ENCODE data around the gene NFS1.

NFS1 gene

GRCh38 chr20:35741892-35742740 lies 43.0 kb upstream of the NFS1 start, which contains the start of gene RBM39:
RBM39 (minus strand) TSS chr20:35742260; CDS start chr20:35740874, 1,386 bp downstream.
- peaks cover 26% of the 10 kb centered on the region for H3K4me1 ChIP-seq (ENCODE audit: low read length)
- no peaks in the 10 kb centered on the region for H3K27me3 ChIP-seq (ENCODE audit: low read depth, low read length)
- peak within 1 kb of the TSS; percentile 95 for H3K4me3 ChIP-seq (ENCODE audit: low read length)
- no peak within 1 kb of the TSS for H2AFZ ChIP-seq (ENCODE audit: low read depth, low read length)
- H3K9me3 ChIP-seq (ENCODE audit: insufficient read depth, low read length): no peaks in the 10 kb centered on the region
- H3K4me2 ChIP-seq (ENCODE audit: low read length): peak within 1 kb of the TSS; percentile 88
- peaks cover 38% of the 10 kb centered on the region for H4K20me1 ChIP-seq (ENCODE audit: insufficient read depth, low read length)
- peak within 1 kb of the TSS; percentile 99 for H3K9ac ChIP-seq (ENCODE audit: low read length)
- peaks cover 35% of the 10 kb centered on the region for H3K36me3 ChIP-seq (replicated peaks; ENCODE audit: low read depth, low read length)
- H3K79me2 ChIP-seq (ENCODE audit: low read length): peaks cover 61% of the 10 kb centered on the region
- H3K27ac ChIP-seq (ENCODE audit: low read length): peak within 1 kb of the TSS; percentile 89
- no peak for TF ChIP-seq EZH2phosphoT487 (IDR thresholded peaks at IDR 0.05; ENCODE audit: low read depth)
- peak; percentile 17; the same call in 1 of the 2 replicates for TF ChIP-seq CTCF (IDR thresholded peaks at IDR 0.05; ENCODE audit: low read depth, low read length)

- Histone ChIP-seq H3K4me2 (ENCODE audit: low read length) (peak overlapping the region; percentile 88), H4K20me1 (ENCODE audit: insufficient read depth, low read length) (peaks cover 64% of the 10 kb centered on the region), H3K9me3 (ENCODE audit: insufficient read depth, low read length) (no peaks in the 10 kb centered on the region), H3K9ac (ENCODE audit: low read length) (no peak overlapping the region), H2AFZ (ENCODE audit: low read depth, low read length) (no peak overlapping the region), H3K27ac (ENCODE audit: low read length) (no peak overlapping the region), H3K4me3 (ENCODE audit: low read length) (peak overlapping the region; percentile 95; the same call in 1 of the 2 replicates), H3K4me1 (ENCODE audit: low read length) (peaks cover 32% of the 10 kb centered on the region), H3K36me3 (replicated peaks; ENCODE audit: low read depth, low read length) (peaks cover 55% of the 10 kb centered on the region), H3K79me2 (ENCODE audit: low read length) (peaks cover 87% of the 10 kb centered on the region), H3K27me3 (ENCODE audit: low read depth, low read length) (no peaks in the 10 kb centered on the region)
- no peak for TF ChIP-seq EZH2phosphoT487 (IDR thresholded peaks at IDR 0.05; ENCODE audit: low read depth)
- TF ChIP-seq CTCF (IDR thresholded peaks at IDR 0.05; ENCODE audit: low read depth, low read length): peak; percentile 15; the same call in 1 of the 2 replicates
Measured at GRCh38 chr20:35739294-35740163, 40.4 kb upstream of the NFS1 start.

GRCh38 chr20:35738410-35739179 lies 39.4 kb upstream of the NFS1 start:
- Histone ChIP-seq H3K36me3 (replicated peaks; ENCODE audit: low read depth, low read length) (peaks cover 64% of the 10 kb centered on the region), H3K4me1 (ENCODE audit: low read length) (peaks cover 25% of the 10 kb centered on the region), H4K20me1 (ENCODE audit: insufficient read depth, low read length) (peaks cover 73% of the 10 kb centered on the region)

More at GRCh38 chr20:35738410-35739179, 39.4 kb upstream of the NFS1 start:
- no peaks in the 10 kb centered on the region for H3K9me3 ChIP-seq (ENCODE audit: insufficient read depth, low read length)
- TF ChIP-seq CTCF (IDR thresholded peaks at IDR 0.05; ENCODE audit: low read depth, low read length) (no peak), EZH2phosphoT487 (IDR thresholded peaks at IDR 0.05; ENCODE audit: low read depth) (no peak)
- H3K27ac ChIP-seq (ENCODE audit: low read length): no peak overlapping the region
- peaks cover 95% of the 10 kb centered on the region for H3K79me2 ChIP-seq (ENCODE audit: low read length)
- no peak overlapping the region for H2AFZ ChIP-seq (ENCODE audit: low read depth, low read length)
- H3K4me2 ChIP-seq (ENCODE audit: low read length): no peak overlapping the region
- no peaks in the 10 kb centered on the region for H3K27me3 ChIP-seq (ENCODE audit: low read depth, low read length)
- no peak overlapping the region for H3K4me3 ChIP-seq (ENCODE audit: low read length)
- H3K9ac ChIP-seq (ENCODE audit: low read length): no peak overlapping the region
